ENCODE results near the gene PRICKLE2. TPM values are rescaled to one million over a fixed set of nuclear protein-coding genes. Genes with fewer than 3 reads are reported as not detected.

The PRICKLE2 gene
- total RNA-seq, 1 donor from 2014 or later = 84.0 TPM

GRCh38 chr3:64163019-64163754 lies 62.1 kb downstream of the PRICKLE2 start:
- no peak for DNase-seq (ENCODE audit: low spot score in 2 of 2)
- FAIRE-seq = no peak

- FAIRE-seq = no peak
- no peak for DNase-seq (ENCODE audit: low spot score in 2 of 2)
Observed at GRCh38 chr3:64161481-64161952, 63.7 kb downstream of the PRICKLE2 start.

- no peak for FAIRE-seq
- no peak for DNase-seq (ENCODE audit: low spot score in 2 of 2)
Observed at GRCh38 chr3:64160000-64160695, 65.1 kb downstream of the PRICKLE2 start.

- FAIRE-seq = no peak
Observed at GRCh38 chr3:64158334-64158733, 66.9 kb downstream of the PRICKLE2 start.

GRCh38 chr3:64157150-64158035 lies 67.9 kb downstream of the PRICKLE2 start:
- DNase-seq (ENCODE audit: low spot score in 2 of 2) (no peak), FAIRE-seq (no peak)

More at GRCh38 chr3:64158334-64158733, 66.9 kb downstream of the PRICKLE2 start:
- DNase-seq (ENCODE audit: low spot score in 2 of 2) = no peak

GRCh38 chr3:64155328-64155727 lies 69.9 kb downstream of the PRICKLE2 start:
- FAIRE-seq (no peak), DNase-seq (ENCODE audit: low spot score in 2 of 2) (no peak)

- FAIRE-seq (no peak), DNase-seq (ENCODE audit: low spot score in 2 of 2) (no peak)
Observed at GRCh38 chr3:64152676-64153466, 72.4 kb downstream of the PRICKLE2 start.

GRCh38 chr3:64152086-64152485 lies 73.2 kb downstream of the PRICKLE2 start:
- FAIRE-seq (no peak), DNase-seq (ENCODE audit: low spot score in 2 of 2) (no peak)

GRCh38 chr3:64151342-64151871 lies 73.9 kb downstream of the PRICKLE2 start:
- FAIRE-seq = no peak
- no peak for DNase-seq (ENCODE audit: low spot score in 2 of 2)

- no peak for FAIRE-seq
- no peak for DNase-seq (ENCODE audit: low spot score in 2 of 2)
Observed at GRCh38 chr3:64150623-64151207, 74.6 kb downstream of the PRICKLE2 start.

GRCh38 chr3:64149886-64150285 lies 75.4 kb downstream of the PRICKLE2 start:
- no peak for DNase-seq (ENCODE audit: low spot score in 2 of 2)
- no peak for FAIRE-seq

GRCh38 chr3:64148955-64149653 lies 76.2 kb downstream of the PRICKLE2 start:
- FAIRE-seq = no peak
- DNase-seq (ENCODE audit: low spot score in 2 of 2) = no peak

GRCh38 chr3:64147211-64147610 lies 78.1 kb downstream of the PRICKLE2 start:
- FAIRE-seq (no peak), DNase-seq (ENCODE audit: low spot score in 2 of 2) (no peak)

- DNase-seq (ENCODE audit: low spot score in 2 of 2) (no peak), FAIRE-seq (no peak)
Observed at GRCh38 chr3:64145438-64145837, 79.8 kb downstream of the PRICKLE2 start.

- FAIRE-seq = no peak
- no peak for DNase-seq (ENCODE audit: low spot score in 2 of 2)
Observed at GRCh38 chr3:64144241-64144900, 80.9 kb downstream of the PRICKLE2 start.

- no peak for DNase-seq (ENCODE audit: low spot score in 2 of 2)
- FAIRE-seq = no peak
Observed at GRCh38 chr3:64143409-64144130, 81.7 kb downstream of the PRICKLE2 start.

- FAIRE-seq (no peak), DNase-seq (ENCODE audit: low spot score in 2 of 2) (no peak)
Observed at GRCh38 chr3:64141476-64141875, 83.8 kb downstream of the PRICKLE2 start.

- FAIRE-seq = no peak
Observed at GRCh38 chr3:64140651-64141050, 84.6 kb downstream of the PRICKLE2 start.

More at GRCh38 chr3:64140651-64141050, 84.6 kb downstream of the PRICKLE2 start:
- DNase-seq (ENCODE audit: low spot score in 2 of 2) = no peak
